Spleen (tissue), 7 donors: ENCODE measurements around the gene CMTM4.
"Not testable (repeated sequence)": the region's sequence is repeated elsewhere in the genome, so short reads cannot be mapped to it uniquely, and the experiment has no call there.

Experiments
- CTCF ChIP-seq, 11 experiments: fragments of 200-600 bp in 7 of 11; fragments of 450-650 bp in 4 of 11; sonication (generic) in 4 of 11; IDR thresholded peaks in 8 of 11; conservative IDR thresholded peaks in 3 of 11; 1 replicate in 7 of 11; 2 replicates in 4 of 11; pipeline versions ENCODE4 v1.4.0 to v1.8.0; 2016 to 2021; ENCODE audit warnings: antibody characterized with exemption in 11 of 11, inconsistent platforms in 4 of 11, mild to moderate bottlenecking in 1 of 11
- POLR2A ChIP-seq, 3 donors: fragments of 450-650 bp; IDR thresholded peaks; one replicate each; pipeline ENCODE4 v1.5.1; 2017; ENCODE audit warnings: antibody characterized with exemption in 3 of 3, mild to moderate bottlenecking in 1 of 3
- donor health status: DM: no; HTN: no; CAD: no; lungs with moderate emphysema.
- donor health status: DM: no; HTN: no; CAD: no.
- donor health status: DM: no; HTN: no; CAD: no.

DNA sequence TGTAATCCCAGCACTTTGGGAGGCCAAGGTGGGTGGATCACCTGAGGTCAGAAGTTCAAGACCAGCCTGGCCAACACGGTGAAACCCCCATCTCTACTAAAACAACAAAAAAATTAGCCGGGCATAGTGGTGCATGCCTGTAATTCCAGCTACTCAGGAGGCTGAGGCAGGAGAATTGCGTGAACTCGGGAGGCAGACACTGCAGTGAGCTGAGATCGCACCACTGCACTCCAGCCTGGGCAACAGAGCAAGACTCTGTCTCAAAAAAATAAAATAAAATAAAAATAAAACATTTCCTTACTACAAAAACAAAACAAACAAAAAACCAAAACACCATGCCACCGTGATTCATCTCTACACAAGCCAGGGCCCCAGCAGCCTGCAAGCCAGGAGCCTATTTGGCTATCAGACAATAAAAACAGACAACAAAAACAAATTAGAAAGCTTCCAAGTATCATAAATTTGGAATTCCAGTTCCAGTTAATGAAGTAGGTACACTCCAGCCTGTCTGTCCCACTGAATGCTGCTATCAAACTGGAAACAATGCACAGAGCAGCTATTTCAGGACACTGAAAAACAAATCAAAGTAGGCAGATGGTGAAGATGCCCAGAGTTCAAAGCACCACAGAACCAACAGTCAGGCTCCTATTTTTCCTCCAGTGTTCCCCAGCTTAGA is 34.7 kb downstream of the CMTM4 start:
- not testable (repeated sequence) for TF ChIP-seq POLR2A (IDR thresholded peaks at IDR 0.05); CTCF (IDR thresholded peaks at IDR 0.05 in 8 of 11, conservative IDR thresholded peaks at IDR 0.05 in 3 of 11)
